Activated CD8-positive, alpha-beta memory T cell treated with anti-CD3 and anti-CD28 coated beads, Interleukin-2, amount 10 ng/mL, durations not matched to agents 7 days and 5 days (primary cell): ENCODE data around the gene INPP5D. TPM values are rescaled to one million over a fixed set of nuclear protein-coding genes. Genes with fewer than 3 reads are reported as not detected.
A peak's percentile ranks its signal among the peaks of the same experiment; 100 is the strongest.
"Not testable (repeated sequence)": the region's sequence is repeated elsewhere in the genome, so short reads cannot be mapped to it uniquely, and the experiment has no call there.

Source experiments
- ATAC-seq: fragments of 150-1000 bp; cut with Tn5 transposase; one replicate; pipeline ENCODE4 v1.10.0; 2021; ENCODE audit warnings: moderate library complexity
- CTCF ChIA-PET: fragments of 350-600 bp; sonication (Branson Sonifier 250); formaldehyde crosslinking; loops from one replicate; lab custom pipeline; 2021; ENCODE audit warnings: antibody characterized with exemption; lab: Charles Lee
- DNase-seq: peaks from one replicate; pipeline ENCODE4 v3.0.0-alpha.2; 2020
- H3K27ac Mint-ChIP-seq: one replicate; pipeline ENCODE4 v1.8.0; 2021; ENCODE audit warnings: mild to moderate bottlenecking, mixed read lengths
- H3K27me3 Mint-ChIP-seq: one replicate; pipeline ENCODE4 v1.8.0; 2021; ENCODE audit warnings: mixed read lengths
- H3K36me3 Mint-ChIP-seq: one replicate; pipeline ENCODE4 v1.8.0; 2021; ENCODE audit warnings: mild to moderate bottlenecking, mixed read lengths
- H3K4me1 Mint-ChIP-seq: one replicate; pipeline ENCODE4 v1.8.0; 2021; ENCODE audit warnings: mixed read lengths
- H3K4me3 Mint-ChIP-seq: one replicate; pipeline ENCODE4 v1.8.0; 2021; ENCODE audit warnings: mild to moderate bottlenecking, moderate library complexity, mixed read lengths
- H3K9me3 Mint-ChIP-seq: one replicate; pipeline ENCODE4 v1.8.0; 2022; ENCODE audit warnings: low read depth, mixed read lengths
- total RNA-seq, 2 experiments: library from RNA; stranded (reverse); gene quantifications; one replicate each; pipeline ENCODE4 v1.2.3, GENCODE V29; 2021

INPP5D gene
- total RNA-seq, 2 experiments from 2014 or later = 140 to 152 TPM

DNA sequence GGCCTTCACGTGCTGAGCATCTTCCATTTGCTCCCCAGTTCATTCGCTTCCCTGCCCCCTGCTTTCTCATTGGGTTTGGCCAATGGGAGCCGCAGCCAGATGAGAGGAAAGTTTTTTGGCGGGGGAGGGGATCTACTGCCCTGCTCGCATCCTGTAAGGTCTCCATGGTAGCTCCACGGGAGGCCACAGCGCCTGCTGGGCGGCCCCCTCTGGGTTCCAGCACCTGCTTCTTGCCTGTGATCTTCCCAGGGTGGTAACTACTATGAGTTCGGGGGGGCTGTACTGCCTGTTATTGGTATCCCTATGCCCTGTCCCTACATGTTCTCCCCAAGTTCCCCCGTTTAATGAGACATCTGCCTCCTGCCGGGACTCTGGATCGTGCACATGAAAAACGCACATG, 57.2 kb downstream of the INPP5D start:
- no peak overlapping the region for H3K27ac Mint-ChIP-seq
- H3K4me1 Mint-ChIP-seq = peaks cover 53% of the 10 kb centered on the region
- CTCF ChIA-PET = no interaction called here
- ATAC-seq = no peak
- DNase-seq = no peak
- no peaks in the 10 kb centered on the region for H3K27me3 Mint-ChIP-seq
- H3K36me3 Mint-ChIP-seq = peaks cover 31% of the 10 kb centered on the region
- H3K9me3 Mint-ChIP-seq = no peaks in the 10 kb centered on the region
- no peak overlapping the region for H3K4me3 Mint-ChIP-seq

DNA sequence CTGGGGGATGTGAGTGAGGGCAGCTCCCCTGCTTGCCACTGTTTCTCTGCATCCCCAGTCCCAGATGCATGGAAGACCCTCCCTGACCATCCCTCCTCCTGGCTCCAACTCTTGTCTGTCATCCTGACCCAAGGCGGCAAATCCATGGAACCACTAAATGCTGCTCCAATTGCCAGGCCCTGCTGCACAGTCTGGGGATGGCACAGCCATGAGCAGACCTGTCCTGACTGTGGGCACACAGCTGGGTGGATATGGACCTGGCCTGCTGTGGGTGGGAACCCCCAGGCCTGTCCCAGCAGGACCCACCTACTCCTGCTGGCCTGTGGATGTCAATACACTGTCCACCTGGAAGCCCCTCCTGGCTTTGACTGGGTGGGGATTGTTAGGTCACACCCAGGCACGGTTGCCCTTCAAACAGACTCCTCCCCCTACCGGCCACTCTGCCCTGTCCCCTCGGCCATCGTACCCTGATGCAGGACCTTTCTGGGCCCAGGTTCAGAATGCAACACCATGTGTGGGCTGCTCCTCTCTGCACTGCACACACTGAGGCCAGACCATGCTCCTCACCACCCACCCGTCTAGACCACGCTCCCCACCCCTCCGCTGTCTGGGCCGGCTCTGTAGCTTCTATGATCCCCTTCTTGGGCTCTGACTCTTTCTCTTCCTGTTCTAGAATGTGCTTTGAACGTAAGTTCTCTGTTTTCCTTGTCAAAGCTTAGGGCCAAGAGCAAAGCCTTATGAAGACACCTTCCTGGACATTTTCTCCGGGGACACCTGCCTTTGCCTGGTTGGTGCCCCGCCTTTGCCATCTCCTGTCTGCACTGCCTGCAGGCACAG, 57.9 kb downstream of the INPP5D start:
- no peak overlapping the region for H3K4me3 Mint-ChIP-seq
- ATAC-seq = no peak
- DNase-seq = no peak
- no peaks in the 10 kb centered on the region for H3K27me3 Mint-ChIP-seq
- H3K4me1 Mint-ChIP-seq = peaks cover 50% of the 10 kb centered on the region
- CTCF ChIA-PET = no interaction called here
- no peak overlapping the region for H3K27ac Mint-ChIP-seq
- H3K9me3 Mint-ChIP-seq = no peaks in the 10 kb centered on the region
- H3K36me3 Mint-ChIP-seq = peaks cover 38% of the 10 kb centered on the region

DNA sequence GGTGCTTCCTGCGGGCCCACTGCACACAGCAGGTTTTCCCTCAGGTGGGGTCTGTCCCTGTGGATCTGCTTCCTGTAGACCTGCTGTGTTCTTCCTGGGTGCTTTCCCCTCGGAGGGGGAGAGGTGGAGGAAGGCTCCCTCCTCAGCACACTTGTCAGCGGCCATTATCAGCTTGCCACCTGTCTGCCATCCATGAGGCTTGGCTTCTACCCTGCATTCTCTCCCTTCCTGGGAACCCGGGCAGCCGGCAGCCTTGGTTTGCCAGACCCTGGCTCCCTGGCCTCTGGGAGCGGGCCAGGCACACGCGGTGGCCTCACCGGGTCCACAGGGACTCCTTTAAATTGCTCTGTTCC, 58.5 kb downstream of the INPP5D start:
- H3K27me3 Mint-ChIP-seq = no peaks in the 10 kb centered on the region
- H3K4me1 Mint-ChIP-seq = peaks cover 46% of the 10 kb centered on the region
- peaks cover 43% of the 10 kb centered on the region for H3K36me3 Mint-ChIP-seq
- ATAC-seq (no peak), DNase-seq (no peak)
- CTCF ChIA-PET = interaction anchor here (0.9 kb wide), 1 partner anchor 63 kb away, joined by 3 read pairs; no protein-coding TSS in a partner anchor
- no peak overlapping the region for H3K27ac Mint-ChIP-seq
- H3K4me3 Mint-ChIP-seq = no peak overlapping the region
- H3K9me3 Mint-ChIP-seq = no peaks in the 10 kb centered on the region

DNA sequence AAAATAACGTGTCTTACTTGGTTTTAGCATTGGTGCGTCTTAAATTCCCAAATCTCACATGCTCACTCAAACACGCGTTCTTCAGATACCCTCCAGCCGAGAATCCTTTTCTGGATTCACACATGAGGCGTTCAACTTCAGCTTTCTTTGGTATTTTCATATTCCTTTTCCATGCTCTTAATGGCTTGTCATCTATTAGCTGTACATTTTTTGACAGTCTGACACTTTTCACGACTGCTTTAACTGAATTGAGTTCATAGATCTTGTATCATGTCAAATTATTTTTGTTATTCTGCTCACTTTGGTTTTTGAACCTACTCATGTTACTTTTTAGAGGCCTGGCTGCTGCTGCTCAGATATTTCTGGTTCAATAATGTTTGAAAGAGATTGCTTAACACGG, 59.0 kb downstream of the INPP5D start:
- Mint-ChIP-seq H3K27ac (no peak overlapping the region), H3K36me3 (peaks cover 45% of the 10 kb centered on the region), H3K9me3 (no peaks in the 10 kb centered on the region), H3K4me3 (no peak overlapping the region), H3K4me1 (peaks cover 43% of the 10 kb centered on the region), H3K27me3 (no peaks in the 10 kb centered on the region)
- CTCF ChIA-PET = interaction anchor here (0.9 kb wide), 1 partner anchor 62 kb away, joined by 3 read pairs; no protein-coding TSS in a partner anchor
- ATAC-seq = no peak
- DNase-seq = no peak

DNA sequence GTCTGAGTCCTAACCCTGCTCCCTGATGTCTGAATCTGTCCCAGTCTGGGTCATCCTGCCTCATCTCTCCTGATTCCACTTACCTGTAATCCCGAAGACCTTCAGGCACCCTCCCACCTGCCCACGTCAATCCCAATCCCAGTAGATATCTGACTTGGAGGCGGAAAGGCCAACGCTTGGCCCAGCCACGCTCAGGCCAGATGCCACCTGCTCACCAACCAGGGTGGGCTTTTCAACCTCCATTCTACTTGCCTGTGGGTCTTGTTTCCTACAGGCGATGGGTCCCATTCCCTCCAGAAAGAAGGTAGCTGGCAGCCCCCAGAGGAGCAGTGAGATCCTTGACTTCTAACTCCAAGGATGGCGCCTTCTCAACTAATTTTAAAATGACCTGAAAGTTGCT, 59.7 kb downstream of the INPP5D start:
- Mint-ChIP-seq H3K36me3 (peaks cover 49% of the 10 kb centered on the region), H3K4me1 (peaks cover 36% of the 10 kb centered on the region), H3K9me3 (no peaks in the 10 kb centered on the region), H3K4me3 (no peak overlapping the region), H3K27ac (no peak overlapping the region), H3K27me3 (no peaks in the 10 kb centered on the region)
- CTCF ChIA-PET = no interaction called here
- no peak for ATAC-seq
- no peak for DNase-seq

DNA sequence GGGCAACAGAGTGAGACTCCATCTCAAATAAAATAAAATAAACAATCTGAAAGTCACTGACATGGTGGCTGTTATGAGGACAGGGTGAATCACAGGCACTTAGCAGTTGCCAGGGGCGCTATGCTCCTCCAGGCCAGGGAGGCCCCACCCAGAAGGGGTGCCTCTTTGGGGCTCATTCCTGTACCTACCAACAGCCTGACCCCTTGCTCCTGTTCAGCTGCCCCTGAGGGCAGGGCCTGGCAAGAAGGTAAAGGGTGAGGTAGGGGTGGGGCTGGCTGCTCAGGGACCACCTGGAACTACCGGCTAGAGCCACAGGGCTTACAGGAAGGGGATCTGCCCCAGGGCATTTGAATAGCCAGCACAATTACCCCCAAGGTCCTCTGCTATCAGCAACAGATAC, 60.3 kb downstream of the INPP5D start:
- Mint-ChIP-seq H3K27me3 (no peaks in the 10 kb centered on the region), H3K4me1 (peaks cover 30% of the 10 kb centered on the region), H3K36me3 (peaks cover 49% of the 10 kb centered on the region), H3K27ac (no peak overlapping the region), H3K4me3 (no peak overlapping the region), H3K9me3 (no peaks in the 10 kb centered on the region)
- no peak for ATAC-seq
- no peak for DNase-seq
- CTCF ChIA-PET = no interaction called here

DNA sequence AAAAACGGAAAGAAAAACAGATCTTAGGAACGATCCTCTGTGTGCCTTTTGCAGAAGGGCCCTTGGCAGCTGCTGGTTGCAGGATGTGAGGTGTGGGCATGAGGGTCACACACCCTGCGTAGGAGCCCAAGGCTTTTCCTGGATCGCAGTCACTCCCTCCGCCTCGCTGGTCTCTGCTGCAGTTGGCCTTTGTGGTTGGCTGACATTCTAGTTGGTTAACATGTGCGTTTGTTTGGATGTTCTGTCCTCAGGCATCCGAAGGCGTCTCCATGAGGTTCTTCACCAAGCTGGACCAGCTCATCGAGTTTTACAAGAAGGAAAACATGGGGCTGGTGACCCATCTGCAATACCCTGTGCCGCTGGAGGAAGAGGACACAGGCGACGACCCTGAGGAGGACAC, 61.7 kb downstream of the INPP5D start:
- Mint-ChIP-seq H3K27me3 (no peaks in the 10 kb centered on the region), H3K36me3 (peaks cover 54% of the 10 kb centered on the region), H3K4me1 (peaks cover 24% of the 10 kb centered on the region), H3K4me3 (no peak overlapping the region), H3K9me3 (no peaks in the 10 kb centered on the region), H3K27ac (no peak overlapping the region)
- no peak for DNase-seq
- CTCF ChIA-PET = no interaction called here
- no peak for ATAC-seq

DNA sequence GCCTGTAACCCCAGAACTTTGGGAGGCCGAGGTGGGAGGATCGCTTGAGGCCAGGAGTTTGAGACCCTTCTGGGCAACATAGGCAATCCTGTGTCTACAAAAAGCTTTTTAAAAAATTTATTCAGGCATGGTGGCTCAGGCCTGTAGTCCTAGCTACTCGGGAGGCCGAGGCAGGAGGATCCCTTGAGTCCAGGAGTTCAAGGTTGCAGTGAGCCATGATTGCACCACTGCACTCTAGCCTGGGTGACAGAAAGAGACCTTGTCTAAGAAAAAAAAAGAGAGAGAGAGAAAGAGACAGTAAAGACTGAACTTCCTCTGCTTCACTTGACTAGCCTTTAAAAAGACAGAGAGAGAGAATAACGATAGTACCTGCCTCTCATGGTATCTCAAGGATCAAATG, 62.4 kb downstream of the INPP5D start:
- no peak overlapping the region for H3K27ac Mint-ChIP-seq
- no peak for ATAC-seq
- H3K4me1 Mint-ChIP-seq = peaks cover 23% of the 10 kb centered on the region
- peaks cover 61% of the 10 kb centered on the region for H3K36me3 Mint-ChIP-seq
- DNase-seq = no peak
- no peaks in the 10 kb centered on the region for H3K9me3 Mint-ChIP-seq
- no peaks in the 10 kb centered on the region for H3K27me3 Mint-ChIP-seq
- no peak overlapping the region for H3K4me3 Mint-ChIP-seq
- CTCF ChIA-PET = interaction anchor here (1.6 kb wide), 1 partner anchor 69 kb away, joined by 4 read pairs; no protein-coding TSS in a partner anchor

DNA sequence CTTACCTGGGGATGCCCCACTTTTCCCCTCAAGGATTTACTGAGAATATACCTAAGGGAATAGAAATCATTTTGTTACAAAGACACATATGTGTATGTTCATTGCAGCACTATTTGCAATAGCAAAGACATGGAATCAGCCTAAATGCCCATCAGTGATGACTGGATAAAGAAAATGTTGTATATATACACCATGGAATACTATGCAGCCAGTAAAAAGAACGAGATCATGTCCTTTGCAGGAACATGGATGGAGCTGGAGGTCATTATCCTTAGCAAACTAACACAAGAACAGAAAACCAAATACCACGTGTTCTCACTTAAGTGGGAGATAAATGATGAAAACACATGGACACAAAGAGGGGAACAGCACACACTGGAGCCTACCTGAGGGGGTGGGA, 63.4 kb downstream of the INPP5D start:
- H3K27me3 Mint-ChIP-seq, H3K27ac Mint-ChIP-seq, DNase-seq, ATAC-seq, H3K9me3 Mint-ChIP-seq, H3K4me3 Mint-ChIP-seq: not testable (repeated sequence)
- Mint-ChIP-seq H3K36me3 (peaks cover 63% of the 10 kb centered on the region), H3K4me1 (peaks cover 22% of the 10 kb centered on the region)
- CTCF ChIA-PET = interaction anchor here (1.2 to 1.6 kb wide), 2 partner anchors 69 to 70 kb away, joined by 4 read pairs; no protein-coding TSS in a partner anchor

DNA sequence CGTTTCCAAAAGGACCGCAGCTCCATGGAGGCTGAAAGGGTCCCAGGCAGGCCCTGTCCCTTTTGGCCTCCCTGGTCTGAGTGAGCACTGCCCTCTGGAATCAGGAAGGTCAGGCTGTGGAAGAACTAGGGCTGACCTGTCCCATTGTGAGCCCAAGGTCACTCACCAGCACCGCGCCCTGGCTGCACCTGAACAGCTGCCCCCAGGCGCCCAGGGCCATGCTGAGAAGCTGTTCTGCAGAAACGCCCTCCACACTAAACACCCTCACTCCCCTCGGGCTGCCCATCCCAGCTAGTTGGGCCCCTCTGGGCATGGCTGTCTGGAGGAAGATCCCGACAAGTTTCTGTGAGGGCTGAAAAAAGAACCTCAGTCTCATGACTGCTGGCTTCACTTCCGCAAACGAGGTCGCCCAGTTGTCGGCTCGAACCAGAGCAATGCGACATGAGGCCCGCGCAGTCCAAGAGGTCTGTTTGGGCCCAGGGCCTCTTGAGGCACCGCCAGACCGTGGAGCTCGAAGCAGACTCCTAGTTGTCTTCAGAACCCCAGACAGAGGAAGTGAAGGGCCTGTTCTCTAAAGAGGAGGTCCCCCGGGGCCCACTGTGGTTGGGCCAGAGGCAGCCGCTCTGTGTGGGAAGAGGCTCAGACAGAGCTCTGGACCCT, 64.4 kb downstream of the INPP5D start:
- no peak overlapping the region for H3K4me3 Mint-ChIP-seq
- CTCF ChIA-PET = interaction anchor here (1.2 kb wide), 1 partner anchor 70 kb away, joined by 4 read pairs; no protein-coding TSS in a partner anchor
- no peak for ATAC-seq
- H3K4me1 Mint-ChIP-seq = peaks cover 25% of the 10 kb centered on the region
- H3K27ac Mint-ChIP-seq = no peak overlapping the region
- H3K36me3 Mint-ChIP-seq = peaks cover 59% of the 10 kb centered on the region
- no peaks in the 10 kb centered on the region for H3K9me3 Mint-ChIP-seq
- no peaks in the 10 kb centered on the region for H3K27me3 Mint-ChIP-seq
- DNase-seq = no peak

DNA sequence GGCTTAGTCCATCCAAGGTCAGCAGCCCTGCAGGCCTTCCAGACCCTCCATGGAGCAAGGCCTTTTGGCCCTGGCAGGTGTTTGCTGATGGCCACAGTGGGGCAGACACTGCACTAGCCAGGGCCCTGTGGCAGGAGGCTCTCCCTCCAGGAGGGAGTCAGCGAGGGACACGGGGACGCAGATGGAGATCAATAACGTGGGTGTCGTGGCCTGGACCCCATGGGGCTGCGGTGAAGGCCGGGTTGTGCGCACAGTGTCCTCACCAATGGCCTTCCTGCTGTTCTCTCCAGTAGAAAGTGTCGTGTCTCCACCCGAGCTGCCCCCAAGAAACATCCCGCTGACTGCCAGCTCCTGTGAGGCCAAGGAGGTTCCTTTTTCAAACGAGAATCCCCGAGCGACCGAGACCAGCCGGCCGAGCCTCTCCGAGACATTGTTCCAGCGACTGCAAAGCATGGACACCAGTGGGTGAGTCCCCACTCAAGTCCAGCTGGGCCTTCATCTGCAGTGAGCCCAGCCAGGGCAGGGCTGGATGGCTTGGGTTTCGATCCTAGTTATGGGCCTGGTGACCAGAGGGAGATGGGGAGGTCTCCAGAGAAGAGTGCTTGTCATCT, 65.4 kb downstream of the INPP5D start:
- Mint-ChIP-seq H3K9me3 (no peaks in the 10 kb centered on the region), H3K4me3 (no peak overlapping the region), H3K27ac (no peak overlapping the region), H3K36me3 (peaks cover 62% of the 10 kb centered on the region), H3K4me1 (peaks cover 35% of the 10 kb centered on the region), H3K27me3 (no peaks in the 10 kb centered on the region)
- ATAC-seq (no peak), DNase-seq (no peak)
- CTCF ChIA-PET = no interaction called here

DNA sequence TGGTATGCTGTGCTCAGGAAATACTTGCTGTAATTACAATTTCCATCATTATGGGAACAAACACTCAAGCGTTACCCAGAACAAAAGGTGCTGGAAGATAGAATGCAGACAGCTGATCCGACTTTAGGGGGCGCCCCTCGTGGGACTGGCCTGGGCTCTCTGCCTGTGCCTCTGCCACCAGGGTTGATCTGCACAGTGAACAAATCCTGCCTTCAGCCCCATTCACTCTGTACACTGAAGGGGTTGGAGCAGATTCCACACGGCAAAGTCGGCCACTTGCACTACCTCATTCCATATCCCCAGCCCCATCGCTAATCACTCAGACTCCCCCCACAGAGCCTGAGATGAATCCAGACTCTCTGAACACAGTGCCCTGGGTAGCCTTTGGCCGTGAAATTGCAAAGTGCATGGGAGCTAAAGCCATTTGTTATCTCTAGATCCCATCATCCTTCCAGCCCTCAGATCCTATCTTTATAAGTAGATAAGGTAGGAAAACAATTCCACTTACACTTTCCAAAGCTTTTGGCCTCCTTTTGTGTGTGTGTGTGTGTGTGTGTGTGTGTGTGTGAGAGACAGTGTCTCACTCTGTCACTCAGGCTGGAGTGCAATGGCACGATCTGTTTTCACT, 69.3 kb downstream of the INPP5D start:
- ATAC-seq = no peak

DNA sequence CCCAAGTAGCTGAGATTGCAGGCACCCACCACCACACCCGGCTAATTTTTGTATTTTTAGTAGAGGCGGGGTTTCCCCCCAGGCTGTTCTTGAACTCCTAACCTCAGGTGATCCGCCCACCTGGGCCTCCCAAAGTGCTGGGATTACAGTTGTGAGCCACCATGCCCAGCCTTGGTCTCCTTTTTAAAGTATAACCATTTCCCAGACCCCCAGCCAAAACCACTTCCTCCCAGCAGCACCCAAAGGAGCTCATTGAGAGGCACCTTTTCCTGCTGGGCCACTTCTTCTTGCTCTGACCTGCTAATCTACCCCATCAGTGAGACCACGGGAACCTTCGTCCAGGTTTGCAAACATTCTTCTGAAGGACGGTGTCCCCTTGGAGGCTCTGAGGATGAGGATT, 69.9 kb downstream of the INPP5D start:
- Mint-ChIP-seq H3K4me1 (peaks cover 41% of the 10 kb centered on the region), H3K27ac (peak overlapping the region; percentile 48), H3K9me3 (no peaks in the 10 kb centered on the region), H3K36me3 (peaks cover 77% of the 10 kb centered on the region), H3K27me3 (no peaks in the 10 kb centered on the region), H3K4me3 (no peak overlapping the region)
- CTCF ChIA-PET = interaction anchor here (1.0 to 2.8 kb wide), 4 partner anchors 12 to 76 kb away, joined by 3 to 7 read pairs (median 4); partner anchors contain the start of gene INPP5D
- peak; percentile 43 for ATAC-seq
- DNase-seq = peak; percentile 58

More for the DNA sequence above, 69.3 kb downstream of the INPP5D start:
- Mint-ChIP-seq H3K4me3 (no peak overlapping the region), H3K27ac (peak overlapping the region; percentile 56), H3K36me3 (peaks cover 73% of the 10 kb centered on the region), H3K4me1 (peaks cover 40% of the 10 kb centered on the region), H3K27me3 (no peaks in the 10 kb centered on the region), H3K9me3 (no peaks in the 10 kb centered on the region)
- no peak for DNase-seq
- CTCF ChIA-PET = interaction anchor here (1.0 to 2.8 kb wide), 4 partner anchors 13 to 75 kb away, joined by 3 to 7 read pairs (median 4); partner anchors contain the start of gene INPP5D
